GM10248 (cell line): ENCODE data around the gene ADGRD1.

Source experiments
- CTCF ChIA-PET: fragments of 300-600 bp; sonication (Branson Sonifier 250); formaldehyde crosslinking; extraction: SDS; loops from one replicate; lab custom pipeline; 2021; ENCODE audit warnings: antibody characterized with exemption; lab: Yijun Ruan, JAX
- POLR2A ChIA-PET: fragments of 350-650 bp; sonication (Branson Sonifier 250); formaldehyde crosslinking; extraction: SDS; loops from one replicate; lab custom pipeline; 2020; ENCODE audit warnings: antibody characterized with exemption; lab: Yijun Ruan, JAX
- DNase-seq: peaks from one replicate; pipeline ENCODE4 v3.0.0; 2012; ENCODE audit errors: extremely low spot score
- CTCF ChIP-seq: IDR thresholded peaks from 2 replicates; pipeline ENCODE4 v1.5.1; 2012; ENCODE audit warnings: mild to moderate bottlenecking, low read depth; ENCODE audit errors: extremely low read depth, missing control alignments, control extremely low read depth

Gene ADGRD1

GRCh38 chr12:130965668-130966067 lies 12.0 kb downstream of the ADGRD1 start:
- TF ChIP-seq CTCF = no peak
- no peak for DNase-seq
- ChIA-PET POLR2A (no interaction called here), CTCF (no interaction called here)

GRCh38 chr12:130966443-130967030 lies 12.8 kb downstream of the ADGRD1 start:
- ChIA-PET CTCF (interaction anchor here (1.2 kb wide), 1 partner anchor 27 kb away, joined by 3 read pairs; no protein-coding TSS in a partner anchor), POLR2A (no interaction called here)
- TF ChIP-seq CTCF = no peak
- DNase-seq = no peak

- no peak for TF ChIP-seq CTCF
- POLR2A ChIA-PET = no interaction called here
- CTCF ChIA-PET = interaction anchor here (1.2 kb wide), 1 partner anchor 26 kb away, joined by 3 read pairs; no protein-coding TSS in a partner anchor
- no peak for DNase-seq
Observed at GRCh38 chr12:130967636-130968035, 13.9 kb downstream of the ADGRD1 start.

- POLR2A ChIA-PET = no interaction called here
- no peak for DNase-seq
- CTCF ChIA-PET = interaction anchor here (1.0 kb wide), 1 partner anchor 47 kb away, joined by 3 read pairs; no protein-coding TSS in a partner anchor
- no peak for TF ChIP-seq CTCF
Observed at GRCh38 chr12:130968611-130969010, 14.9 kb downstream of the ADGRD1 start.

GRCh38 chr12:130969223-130969622 lies 15.5 kb downstream of the ADGRD1 start:
- no peak for TF ChIP-seq CTCF
- ChIA-PET POLR2A (no interaction called here), CTCF (interaction anchor here (1.0 kb wide), 1 partner anchor 48 kb away, joined by 3 read pairs; no protein-coding TSS in a partner anchor)
- DNase-seq = no peak

- TF ChIP-seq CTCF = no peak
- no peak for DNase-seq
- POLR2A ChIA-PET = no interaction called here
- CTCF ChIA-PET = interaction anchor here (1.2 kb wide), 1 partner anchor 162 kb away, joined by 3 read pairs; no protein-coding TSS in a partner anchor
Observed at GRCh38 chr12:130970165-130970907, 16.6 kb downstream of the ADGRD1 start.
